ENCODE measurements around the gene COL26A1. TPM values are rescaled to one million over a fixed set of nuclear protein-coding genes. Genes with fewer than 3 reads are reported as not detected.
A peak's percentile ranks its signal among the peaks of the same experiment; 100 is the strongest.

COL26A1 gene
- total RNA-seq, 1 experiment from 2014 or later: 42.6 TPM

GRCh38 chr7:101441890-101442289, 79.2 kb downstream of the COL26A1 start:
- Histone ChIP-seq H2BK12ac (ENCODE audit: insufficient read length, low read depth, low read length) (no peak overlapping the region), H2BK5ac (ENCODE audit: insufficient read length, low read length) (no peak overlapping the region), H3K18ac (ENCODE audit: insufficient read length, low read depth, low read length) (no peak overlapping the region), H3K79me2 (ENCODE audit: insufficient read depth, low read length) (no peaks in the 10 kb centered on the region), H3K9me3 (ENCODE audit: control insufficient read depth, low read depth, low read length) (no peaks in the 10 kb centered on the region), H2BK15ac (ENCODE audit: low read depth, low read length) (no peak overlapping the region), H2BK20ac (ENCODE audit: low read depth, low read length, poor library complexity, severe bottlenecking) (no peak overlapping the region), H2BK120ac (ENCODE audit: low read depth, low read length, poor library complexity, severe bottlenecking) (no peak overlapping the region), H2AK5ac (ENCODE audit: insufficient read length, low read length) (no peak overlapping the region), H3K23me2 (ENCODE audit: insufficient read length, low read depth, low read length, poor library complexity, severe bottlenecking) (no peaks in the 10 kb centered on the region), H4K8ac (replicated peaks; ENCODE audit: insufficient read length, low read depth, low read length) (no peak overlapping the region), H3K9ac (ENCODE audit: extremely low read depth, insufficient read length, low read length) (no peak overlapping the region), H2AFZ (ENCODE audit: low read length) (no peak overlapping the region), H3K14ac (ENCODE audit: insufficient read depth, low read length) (no peak overlapping the region), H4K20me1 (ENCODE audit: control insufficient read depth, insufficient read depth, insufficient read length) (no peaks in the 10 kb centered on the region), H3K79me1 (ENCODE audit: insufficient read depth, low read depth, low read length, poor library complexity, severe bottlenecking) (no peaks in the 10 kb centered on the region), H4K5ac (ENCODE audit: insufficient read length, low read depth, low read length) (no peak overlapping the region), H3T11ph (ENCODE audit: low read length) (no peak overlapping the region), H4K91ac (ENCODE audit: insufficient read length, low read depth, low read length) (no peak overlapping the region), H3K27ac (ENCODE audit: insufficient read length, low read depth, low read length) (no peak overlapping the region), H3K56ac (ENCODE audit: insufficient read length, low read depth, low read length) (no peak overlapping the region), H3K4ac (ENCODE audit: low read depth, low read length) (no peak overlapping the region), H3K27me3 (ENCODE audit: insufficient read depth, low read length) (no peaks in the 10 kb centered on the region), H3K4me2 (ENCODE audit: insufficient read depth, insufficient read length, low read length) (no peak overlapping the region), H3K23ac (ENCODE audit: insufficient read length, low read depth, low read length) (no peak overlapping the region), H3K4me1 (ENCODE audit: insufficient read depth, low read length) (peaks cover 2% of the 10 kb centered on the region; the same call in 1 of the 2 replicates)
- H3K9me3 Mint-ChIP-seq: no peaks in the 10 kb centered on the region
- no CpG with 5 or more reads among the region's 7 CpGs for WGBS (ENCODE audit: extremely low coverage, insufficient read length, low lambda C conversion rate)
- H3K36me3 Mint-ChIP-seq (ENCODE audit: insufficient read depth in 1 of 3, low read depth in 3 of 3): peaks cover 0 to 2% (median 0%) of the 10 kb centered on the region in 3 experiments; a peak in 1 of 7 replicates
- peak overlapping the region in 1 of 3 experiments; percentile 75; a peak in 1 of 7 replicates for H3K27ac Mint-ChIP-seq
- no peaks in the 10 kb centered on the region for H3K27me3 Mint-ChIP-seq (ENCODE audit: low read depth)
- H3K4me3 Mint-ChIP-seq: no peak overlapping the region
- no peak for DNase-seq
- TF ChIP-seq CTCF (conservative IDR thresholded peaks at IDR 0.05): no peak
- peaks cover 4 to 11% of the 10 kb centered on the region in 2 experiments for H3K4me1 Mint-ChIP-seq
